GM12892 (cell line): ENCODE measurements around the gene BMERB1.

Source experiments
- POLR2A ChIP-seq: IDR thresholded peaks from 2 replicates; pipeline ENCODE4 v1.6.1; 2011; ENCODE audit warnings: low read depth, low read length, control low read depth
- POLR2AphosphoS5 ChIP-seq: IDR thresholded peaks from 2 replicates; pipeline ENCODE4 v1.6.1; 2011; ENCODE audit warnings: low read depth, low read length, control low read depth
- TAF1 ChIP-seq: IDR thresholded peaks from 2 replicates; pipeline ENCODE4 v1.6.1; 2011; ENCODE audit warnings: low read depth, mild to moderate bottlenecking, control low read depth, low read length, borderline replicate concordance

GRCh38 chr16:15539197-15539596, 104.8 kb downstream of the BMERB1 start:
- TF ChIP-seq TAF1 = no peak
- TF ChIP-seq POLR2A = no peak
- TF ChIP-seq POLR2AphosphoS5 = no peak
